Muscle layer of colon (tissue), 2 donors: ENCODE data around the gene SLC1A7.

Experiments
- H3K27ac ChIP-seq: one replicate; pipeline ENCODE4 v1.7.0; 2013; ENCODE audit warnings: low read depth, mild to moderate bottlenecking, low read length, moderate library complexity
- H3K27me3 ChIP-seq, 2 donors: one replicate each; pipeline ENCODE4 v1.7.0; 2013; ENCODE audit warnings: low read length in 2 of 2, mild to moderate bottlenecking in 2 of 2; ENCODE audit not compliant: insufficient read depth in 2 of 2, control insufficient read depth in 1 of 2
- H3K36me3 ChIP-seq: one replicate; pipeline ENCODE4 v1.7.0; 2013; ENCODE audit warnings: mild to moderate bottlenecking, low read length; ENCODE audit not compliant: insufficient read depth
- H3K4me1 ChIP-seq: one replicate; pipeline ENCODE4 v1.7.0; 2013; ENCODE audit warnings: mild to moderate bottlenecking, low read length; ENCODE audit not compliant: insufficient read depth
- H3K4me3 ChIP-seq, 2 donors: one replicate each; pipeline ENCODE4 v1.7.0; 2013; ENCODE audit warnings: low read length in 2 of 2, low read depth in 1 of 2, mild to moderate bottlenecking in 1 of 2, moderate library complexity in 1 of 2
- H3K9ac ChIP-seq: one replicate; pipeline ENCODE4 v1.7.0; 2013; ENCODE audit warnings: low read length
- H3K9me3 ChIP-seq: one replicate; pipeline ENCODE4 v1.7.0; 2013; ENCODE audit warnings: mild to moderate bottlenecking, low read length
- donor health status: abdominal sarcoma.
- donor health status: Adenocarcinoma of cecum.

Gene SLC1A7

DNA sequence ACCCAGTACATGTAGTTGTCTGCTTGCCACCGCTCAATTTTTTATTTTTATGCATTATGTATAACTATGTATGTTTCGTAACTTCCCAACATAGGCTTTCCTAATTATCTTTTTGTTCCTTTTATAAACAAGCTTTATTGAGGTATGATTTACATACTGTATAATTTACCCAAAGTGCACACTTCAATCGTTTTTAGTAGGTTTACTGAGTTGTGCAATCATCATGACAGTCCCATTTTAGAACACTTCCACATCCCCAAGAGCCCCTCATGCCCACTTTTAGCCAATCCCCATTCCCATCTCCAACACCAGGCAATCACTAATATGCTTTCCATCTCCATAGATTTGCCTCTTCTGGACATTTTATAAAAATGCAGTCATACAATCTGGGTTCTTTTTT, 14.3 kb upstream of the SLC1A7 start:
- no peak overlapping the region for H3K9ac ChIP-seq
- no peaks in the 10 kb centered on the region for H3K36me3 ChIP-seq
- H3K4me3 ChIP-seq = no peak overlapping the region
- H3K27ac ChIP-seq = no peak overlapping the region
- H3K9me3 ChIP-seq = no peaks in the 10 kb centered on the region
- H3K4me1 ChIP-seq = no peaks in the 10 kb centered on the region
- H3K27me3 ChIP-seq = no peaks in the 10 kb centered on the region

DNA sequence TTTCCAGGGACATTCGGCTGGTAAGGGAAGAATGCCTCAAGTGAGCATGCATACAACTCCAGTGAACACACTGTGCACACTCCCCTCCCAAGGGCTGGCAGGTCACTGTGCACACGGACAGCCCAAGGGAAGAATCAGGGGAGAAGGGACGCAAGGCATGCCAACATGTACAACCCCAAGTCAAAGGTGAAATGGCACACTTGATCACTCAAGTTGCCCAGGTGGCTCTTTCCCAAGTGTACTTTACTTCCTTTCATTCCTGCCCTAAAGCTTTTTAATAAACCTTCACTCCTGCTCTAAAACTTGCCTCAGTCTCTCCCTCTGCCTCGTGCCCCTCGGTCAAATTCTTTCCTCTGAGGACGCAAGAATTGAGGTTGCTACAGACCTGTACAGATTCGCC, 13.5 kb upstream of the SLC1A7 start:
- no peaks in the 10 kb centered on the region for H3K9me3 ChIP-seq
- H3K9ac ChIP-seq = no peak overlapping the region
- no peaks in the 10 kb centered on the region for H3K27me3 ChIP-seq
- H3K36me3 ChIP-seq = no peaks in the 10 kb centered on the region
- no peak overlapping the region for H3K4me3 ChIP-seq
- H3K27ac ChIP-seq = no peak overlapping the region
- no peaks in the 10 kb centered on the region for H3K4me1 ChIP-seq

DNA sequence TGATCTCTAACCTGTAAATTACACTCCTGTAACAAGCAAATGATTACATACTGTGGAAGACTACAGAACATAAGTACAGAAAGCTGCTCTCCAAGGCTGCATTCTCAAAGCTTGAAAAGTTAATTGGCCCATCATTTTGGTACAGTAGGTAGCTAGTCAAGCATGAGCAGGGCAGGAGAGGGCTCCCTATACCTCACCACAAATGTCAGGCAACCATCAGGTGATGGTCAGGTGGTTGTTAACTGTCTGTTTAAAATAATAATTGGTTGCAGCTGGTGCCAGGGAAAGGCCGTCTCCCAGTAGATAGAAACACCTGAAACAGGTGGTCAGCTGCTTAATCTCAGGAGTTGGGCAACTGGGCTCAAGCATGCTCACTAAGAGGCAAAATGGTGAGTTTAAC, 13.1 kb upstream of the SLC1A7 start:
- H3K9me3 ChIP-seq = no peaks in the 10 kb centered on the region
- no peak overlapping the region for H3K27ac ChIP-seq
- H3K9ac ChIP-seq = no peak overlapping the region
- H3K4me1 ChIP-seq = no peaks in the 10 kb centered on the region
- no peak overlapping the region for H3K4me3 ChIP-seq
- H3K27me3 ChIP-seq = no peaks in the 10 kb centered on the region
- H3K36me3 ChIP-seq = no peaks in the 10 kb centered on the region

DNA sequence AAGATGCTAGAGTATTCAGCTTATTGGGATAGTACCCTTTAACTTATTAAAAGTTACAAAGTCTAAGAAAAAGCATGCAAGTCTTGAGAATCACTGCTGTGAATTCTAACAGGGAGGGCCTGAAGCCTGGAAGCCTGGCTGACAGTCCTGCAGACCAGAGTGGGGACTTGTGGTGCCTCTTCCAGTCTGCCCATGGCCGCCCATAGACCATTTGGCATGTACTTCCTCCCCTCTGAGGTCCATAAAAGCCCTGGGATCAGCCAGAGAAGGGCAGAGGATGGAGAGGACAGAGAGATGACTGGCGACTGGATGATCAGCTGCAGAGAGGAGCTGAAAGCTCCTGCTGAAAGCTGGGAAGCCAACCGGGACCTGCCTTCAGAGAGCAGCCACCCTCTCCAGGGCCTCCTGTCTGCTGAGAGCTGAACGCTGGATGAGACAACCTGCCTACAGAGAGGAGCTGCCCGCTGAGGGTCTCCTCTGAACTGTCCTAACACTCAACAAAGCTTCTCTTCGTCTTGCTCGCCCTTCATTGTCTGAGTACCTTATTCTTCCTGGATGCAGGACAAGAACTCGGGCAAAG, 12.5 kb upstream of the SLC1A7 start:
- H3K4me1 ChIP-seq = no peaks in the 10 kb centered on the region
- H3K36me3 ChIP-seq = no peaks in the 10 kb centered on the region
- no peaks in the 10 kb centered on the region for H3K9me3 ChIP-seq
- no peak overlapping the region for H3K27ac ChIP-seq
- no peak overlapping the region for H3K4me3 ChIP-seq
- no peak overlapping the region for H3K9ac ChIP-seq
- no peaks in the 10 kb centered on the region for H3K27me3 ChIP-seq

DNA sequence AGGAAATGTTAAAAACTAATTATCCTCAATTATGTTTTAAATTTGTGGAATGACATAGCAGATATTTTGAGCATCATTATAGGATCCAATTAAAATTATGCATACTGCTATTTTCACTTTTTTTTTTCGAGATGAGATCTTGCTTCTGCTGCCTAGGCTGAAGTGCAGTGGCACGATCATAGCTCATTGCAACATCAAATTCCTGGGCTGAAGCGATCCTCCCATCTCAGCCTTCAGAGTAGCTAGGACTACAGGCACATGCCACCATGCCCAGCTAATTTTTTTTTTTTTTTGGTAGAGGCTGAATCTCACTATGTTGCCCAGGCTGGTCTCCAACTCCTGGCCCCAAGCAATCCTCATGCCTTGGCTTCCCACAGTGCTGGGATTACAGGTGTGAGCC, 11.3 kb upstream of the SLC1A7 start:
- no peak overlapping the region for H3K27ac ChIP-seq
- no peaks in the 10 kb centered on the region for H3K27me3 ChIP-seq
- H3K9ac ChIP-seq = no peak overlapping the region
- H3K4me1 ChIP-seq = no peaks in the 10 kb centered on the region
- no peak overlapping the region for H3K4me3 ChIP-seq
- H3K9me3 ChIP-seq = no peaks in the 10 kb centered on the region
- no peaks in the 10 kb centered on the region for H3K36me3 ChIP-seq

DNA sequence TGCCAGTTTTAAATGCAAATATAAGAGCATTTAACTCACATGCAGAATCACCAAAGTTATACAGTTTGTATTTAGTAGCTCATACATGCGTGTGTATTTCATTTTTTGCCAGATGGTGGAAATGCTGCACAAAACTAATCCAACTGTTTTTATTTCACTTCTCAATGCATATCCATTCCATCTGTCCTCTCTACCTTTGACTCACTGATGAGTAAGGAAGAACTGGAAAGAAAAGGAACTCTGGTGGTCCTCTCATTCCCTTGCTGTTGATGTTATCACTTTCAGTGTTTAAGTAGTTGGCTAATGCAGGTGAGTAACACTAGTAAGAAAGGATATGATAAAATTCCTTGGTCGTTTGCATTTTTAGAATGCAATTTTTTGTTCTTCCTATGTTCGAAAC, 5.7 kb upstream of the SLC1A7 start:
- Histone ChIP-seq H3K27ac (no peak overlapping the region), H3K27me3 (no peaks in the 10 kb centered on the region), H3K4me3 (no peak overlapping the region), H3K36me3 (no peaks in the 10 kb centered on the region), H3K9me3 (no peaks in the 10 kb centered on the region), H3K4me1 (peaks cover 14% of the 10 kb centered on the region), H3K9ac (no peak overlapping the region)

DNA sequence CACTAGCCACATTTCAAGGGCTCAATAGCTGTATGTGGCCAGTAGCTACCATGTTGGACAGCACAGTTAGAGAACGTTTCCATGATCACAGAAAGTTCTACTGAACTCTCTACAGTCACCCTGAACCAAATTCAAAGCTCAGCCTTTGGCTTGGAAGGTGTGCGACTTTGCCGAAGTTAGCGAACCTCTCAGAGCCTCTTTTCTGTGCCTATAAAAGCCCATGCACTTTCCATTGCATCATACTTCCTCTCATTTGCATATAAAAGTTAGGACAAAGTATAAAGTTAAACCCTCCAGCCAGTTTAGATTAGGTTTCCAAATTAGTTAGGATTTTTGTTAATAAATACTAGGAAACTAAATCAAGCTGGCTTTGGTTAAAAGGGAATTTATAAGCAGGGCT, 4.7 kb upstream of the SLC1A7 start:
- Histone ChIP-seq H3K9ac (no peak overlapping the region), H3K9me3 (no peaks in the 10 kb centered on the region), H3K27ac (no peak overlapping the region), H3K36me3 (no peaks in the 10 kb centered on the region), H3K4me1 (peaks cover 14% of the 10 kb centered on the region), H3K4me3 (no peak overlapping the region), H3K27me3 (no peaks in the 10 kb centered on the region)

DNA sequence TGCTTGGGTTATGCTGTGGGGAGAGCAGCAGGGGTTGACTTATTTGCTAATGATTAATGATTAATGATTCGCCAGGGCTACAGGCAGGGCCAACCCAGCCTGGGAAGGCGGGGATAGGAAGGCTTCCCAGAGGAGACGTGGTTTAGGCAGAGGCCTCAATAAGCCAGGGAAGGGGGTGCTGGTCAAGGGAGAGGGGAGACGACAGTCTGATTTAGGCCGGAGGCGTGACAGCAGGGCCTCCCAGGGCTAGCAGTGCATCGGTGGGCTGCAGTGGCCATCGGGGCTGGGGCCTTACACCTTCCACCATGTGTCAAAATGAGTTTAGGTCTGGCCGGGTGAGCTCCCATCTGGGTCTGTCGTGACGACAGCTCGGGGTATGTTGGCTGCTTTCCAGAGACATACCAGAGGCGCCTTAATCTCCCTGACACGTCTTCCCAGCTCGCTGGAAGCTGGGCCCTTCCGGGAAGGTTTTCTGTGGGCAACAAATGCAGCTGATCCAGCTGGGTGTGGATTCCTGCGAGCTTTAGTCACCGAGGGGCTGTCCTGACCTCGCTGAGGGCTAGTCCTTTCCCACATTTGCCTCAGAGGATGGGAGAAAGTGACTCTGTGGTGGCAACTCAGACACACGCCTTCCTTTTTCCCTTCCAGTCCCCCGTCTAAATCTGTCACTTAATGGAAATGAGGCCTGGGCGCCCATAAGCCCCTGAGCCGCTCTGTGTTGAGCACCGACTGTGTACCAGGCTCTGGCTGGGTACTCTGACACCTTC, 3.7 kb upstream of the SLC1A7 start:
- peaks cover 14% of the 10 kb centered on the region for H3K4me1 ChIP-seq
- H3K4me3 ChIP-seq = no peak overlapping the region
- peak overlapping the region; percentile 68 for H3K27ac ChIP-seq
- no peaks in the 10 kb centered on the region for H3K27me3 ChIP-seq
- no peak overlapping the region for H3K9ac ChIP-seq
- no peaks in the 10 kb centered on the region for H3K9me3 ChIP-seq
- H3K36me3 ChIP-seq = no peaks in the 10 kb centered on the region

DNA sequence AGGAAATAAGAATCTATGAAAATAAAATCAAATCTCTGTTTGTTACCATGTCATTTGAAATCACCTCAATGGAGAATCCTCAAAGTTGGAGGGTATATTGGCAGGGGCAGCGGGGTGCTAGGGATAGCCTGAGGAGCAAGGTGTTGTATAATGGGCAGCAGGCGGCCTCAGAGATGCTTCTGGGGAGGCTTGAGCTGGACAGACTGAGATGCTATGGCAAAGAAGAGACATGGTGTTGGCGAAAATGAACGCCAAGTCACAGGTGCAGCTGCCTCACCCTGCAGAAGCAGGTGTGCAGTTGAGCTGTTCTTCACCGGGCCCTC, 3.1 kb upstream of the SLC1A7 start:
- Histone ChIP-seq H3K9ac (no peak overlapping the region), H3K27ac (peak overlapping the region; percentile 62), H3K4me3 (no peak overlapping the region), H3K36me3 (no peaks in the 10 kb centered on the region), H3K27me3 (no peaks in the 10 kb centered on the region), H3K9me3 (no peaks in the 10 kb centered on the region), H3K4me1 (peaks cover 15% of the 10 kb centered on the region)

DNA sequence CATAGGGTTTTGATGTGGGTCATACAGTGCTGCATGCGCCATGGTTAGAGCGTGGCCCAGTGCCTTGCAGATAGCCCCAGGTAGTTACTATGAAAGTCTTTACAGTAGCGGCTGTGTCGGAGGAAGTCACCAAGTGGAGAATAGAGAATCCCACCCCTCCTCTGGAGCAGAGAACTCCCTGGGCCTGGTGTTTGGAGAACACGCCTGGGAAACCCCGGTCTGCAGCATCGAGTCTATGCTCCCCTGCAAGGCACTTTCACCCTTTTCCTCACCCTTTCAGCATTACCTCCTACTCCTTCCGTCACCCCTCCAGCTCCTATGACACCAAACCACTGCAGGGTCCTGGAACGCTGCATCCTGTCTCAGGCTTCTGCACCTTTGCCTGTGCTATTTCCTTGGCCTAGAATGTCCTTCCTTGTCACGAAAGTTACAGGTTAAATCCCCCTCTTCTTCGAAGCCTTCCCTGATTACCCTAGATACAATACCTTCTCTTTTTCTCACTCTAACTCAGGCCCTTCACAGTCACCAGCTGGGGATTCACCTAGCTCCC, 2.7 kb upstream of the SLC1A7 start:
- Histone ChIP-seq H3K36me3 (no peaks in the 10 kb centered on the region), H3K9ac (no peak overlapping the region), H3K4me1 (peaks cover 20% of the 10 kb centered on the region), H3K9me3 (no peaks in the 10 kb centered on the region), H3K27me3 (no peaks in the 10 kb centered on the region), H3K27ac (no peak overlapping the region), H3K4me3 (no peak overlapping the region)

DNA sequence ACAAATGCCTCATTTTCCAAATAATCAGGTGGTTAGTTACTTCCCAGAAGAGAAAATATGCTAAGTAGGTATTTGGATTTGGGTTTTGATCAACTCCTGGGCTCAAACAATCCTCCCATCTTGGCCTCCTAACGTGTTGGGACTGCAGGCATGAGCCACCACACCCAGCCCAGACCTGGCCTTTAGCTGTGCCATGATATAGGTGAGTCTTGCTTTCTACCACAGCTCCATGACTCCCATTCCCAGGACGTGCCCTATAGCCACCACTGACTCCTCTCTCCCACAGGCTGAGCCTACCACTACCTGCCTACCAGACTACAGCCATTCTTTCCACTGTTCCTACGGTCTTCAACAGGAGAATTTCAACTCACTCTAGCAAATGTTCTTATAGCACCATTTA, 1.8 kb upstream of the SLC1A7 start:
- Histone ChIP-seq H3K27ac (no peak overlapping the region), H3K27me3 (no peaks in the 10 kb centered on the region), H3K9me3 (no peaks in the 10 kb centered on the region), H3K36me3 (no peaks in the 10 kb centered on the region), H3K4me1 (peaks cover 23% of the 10 kb centered on the region), H3K9ac (no peak overlapping the region), H3K4me3 (no peak overlapping the region)

DNA sequence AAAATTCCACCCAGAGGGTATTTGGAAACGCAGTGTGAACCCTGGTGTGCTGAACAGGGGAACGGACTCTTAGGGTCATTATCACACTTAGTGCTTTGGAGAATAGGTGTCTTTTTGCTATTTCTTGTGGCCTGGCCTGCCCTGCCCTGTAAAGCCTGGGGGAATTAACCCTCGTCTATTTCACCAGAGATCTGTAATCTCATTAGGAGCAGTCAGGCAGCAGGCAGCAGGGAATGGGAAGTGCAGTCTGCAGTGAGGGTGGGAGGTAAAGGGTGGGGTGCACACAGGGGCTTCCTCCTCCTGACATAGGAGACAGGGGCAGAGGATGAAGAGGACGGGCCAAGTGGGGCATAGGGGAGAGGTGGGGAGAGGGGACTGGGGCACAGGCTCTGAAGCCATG, 1.1 kb upstream of the SLC1A7 start:
- H3K27ac ChIP-seq = no peak overlapping the region
- H3K36me3 ChIP-seq = no peaks in the 10 kb centered on the region
- H3K4me1 ChIP-seq = peaks cover 23% of the 10 kb centered on the region

More for the DNA sequence above, 1.1 kb upstream of the SLC1A7 start:
- Histone ChIP-seq H3K27me3 (no peaks in the 10 kb centered on the region), H3K9me3 (no peaks in the 10 kb centered on the region), H3K4me3 (no peak overlapping the region), H3K9ac (no peak overlapping the region)
